Measurements from ENCODE around the gene ZFP14.
"Not testable (repeated sequence)": the region's sequence is repeated elsewhere in the genome, so short reads cannot be mapped to it uniquely, and the experiment has no call there.

Gene ZFP14

GRCh38 chr19:36330216-36330615 lies 48.8 kb downstream of the ZFP14 start:
- Histone ChIP-seq H3K9ac (ENCODE audit: low read length) (no peak overlapping the region), H3K36me3 (ENCODE audit: control insufficient read depth, insufficient read depth, low read length) (peaks cover 47% of the 10 kb centered on the region; the same call in 1 of the 2 replicates), H3K4me3 (ENCODE audit: low read depth, low read length) (peak overlapping the region; percentile 76), H3K27ac (ENCODE audit: low read depth, low read length) (no peak overlapping the region), H3K27me3 (ENCODE audit: control insufficient read depth, insufficient read depth, low read length) (no peaks in the 10 kb centered on the region), H3K4me1 (ENCODE audit: control insufficient read depth, insufficient read depth, low read length) (no peaks in the 10 kb centered on the region), H3K9me3 (ENCODE audit: control insufficient read depth, insufficient read depth, low read depth, low read length) (no peaks in the 10 kb centered on the region)

GRCh38 chr19:36329534-36329933 lies 49.5 kb downstream of the ZFP14 start:
- H3K4me3 ChIP-seq (ENCODE audit: low read depth, low read length); H3K9ac ChIP-seq (ENCODE audit: low read length): not testable (repeated sequence)
- peaks cover 48% of the 10 kb centered on the region; the same call in 1 of the 2 replicates for H3K36me3 ChIP-seq (ENCODE audit: control insufficient read depth, insufficient read depth, low read length)

GRCh38 chr19:36326649-36327048 lies 52.4 kb downstream of the ZFP14 start:
- H3K4me1 ChIP-seq (ENCODE audit: control insufficient read depth, insufficient read depth, low read length) = not testable (repeated sequence)
- H3K36me3 ChIP-seq (ENCODE audit: control insufficient read depth, insufficient read depth, low read length) = peaks cover 58% of the 10 kb centered on the region; the same call in 1 of the 2 replicates

More at GRCh38 chr19:36329534-36329933, 49.5 kb downstream of the ZFP14 start:
- not testable (repeated sequence) for H3K27me3 ChIP-seq (ENCODE audit: control insufficient read depth, insufficient read depth, low read length); H3K9me3 ChIP-seq (ENCODE audit: control insufficient read depth, insufficient read depth, low read depth, low read length); H3K4me1 ChIP-seq (ENCODE audit: control insufficient read depth, insufficient read depth, low read length); H3K27ac ChIP-seq (ENCODE audit: low read depth, low read length)

GRCh38 chr19:36315164-36315563 lies 63.8 kb downstream of the ZFP14 start:
- not testable (repeated sequence) for H3K4me3 ChIP-seq (ENCODE audit: low read depth, low read length); H3K9ac ChIP-seq (ENCODE audit: low read length); H3K4me1 ChIP-seq (ENCODE audit: control insufficient read depth, insufficient read depth, low read length); H3K27me3 ChIP-seq (ENCODE audit: control insufficient read depth, insufficient read depth, low read length); H3K9me3 ChIP-seq (ENCODE audit: control insufficient read depth, insufficient read depth, low read depth, low read length); H3K27ac ChIP-seq (ENCODE audit: low read depth, low read length)
- peaks cover 18% of the 10 kb centered on the region; the same call in 1 of the 2 replicates for H3K36me3 ChIP-seq (ENCODE audit: control insufficient read depth, insufficient read depth, low read length)

More at GRCh38 chr19:36326649-36327048, 52.4 kb downstream of the ZFP14 start:
- not testable (repeated sequence) for H3K27ac ChIP-seq (ENCODE audit: low read depth, low read length); H3K4me3 ChIP-seq (ENCODE audit: low read depth, low read length); H3K9ac ChIP-seq (ENCODE audit: low read length); H3K9me3 ChIP-seq (ENCODE audit: control insufficient read depth, insufficient read depth, low read depth, low read length); H3K27me3 ChIP-seq (ENCODE audit: control insufficient read depth, insufficient read depth, low read length)

- not testable (repeated sequence) for H3K9ac ChIP-seq (ENCODE audit: low read length); H3K27me3 ChIP-seq (ENCODE audit: control insufficient read depth, insufficient read depth, low read length); H3K4me3 ChIP-seq (ENCODE audit: low read depth, low read length); H3K27ac ChIP-seq (ENCODE audit: low read depth, low read length); H3K4me1 ChIP-seq (ENCODE audit: control insufficient read depth, insufficient read depth, low read length); H3K9me3 ChIP-seq (ENCODE audit: control insufficient read depth, insufficient read depth, low read depth, low read length)
- peaks cover 10% of the 10 kb centered on the region; the same call in 1 of the 2 replicates for H3K36me3 ChIP-seq (ENCODE audit: control insufficient read depth, insufficient read depth, low read length)
Measured at GRCh38 chr19:36314053-36314452, 64.9 kb downstream of the ZFP14 start.

GRCh38 chr19:36311098-36311760 lies 67.8 kb downstream of the ZFP14 start:
- not testable (repeated sequence) for H3K4me1 ChIP-seq (ENCODE audit: control insufficient read depth, insufficient read depth, low read length); H3K27me3 ChIP-seq (ENCODE audit: control insufficient read depth, insufficient read depth, low read length); H3K4me3 ChIP-seq (ENCODE audit: low read depth, low read length); H3K27ac ChIP-seq (ENCODE audit: low read depth, low read length); H3K36me3 ChIP-seq (ENCODE audit: control insufficient read depth, insufficient read depth, low read length); H3K9ac ChIP-seq (ENCODE audit: low read length); H3K9me3 ChIP-seq (ENCODE audit: control insufficient read depth, insufficient read depth, low read depth, low read length)

- H3K27ac ChIP-seq (ENCODE audit: low read depth, low read length); H3K4me3 ChIP-seq (ENCODE audit: low read depth, low read length); H3K9me3 ChIP-seq (ENCODE audit: control insufficient read depth, insufficient read depth, low read depth, low read length); H3K27me3 ChIP-seq (ENCODE audit: control insufficient read depth, insufficient read depth, low read length); H3K36me3 ChIP-seq (ENCODE audit: control insufficient read depth, insufficient read depth, low read length); H3K9ac ChIP-seq (ENCODE audit: low read length); H3K4me1 ChIP-seq (ENCODE audit: control insufficient read depth, insufficient read depth, low read length): not testable (repeated sequence)
Measured at GRCh38 chr19:36310416-36310990, 68.5 kb downstream of the ZFP14 start.

GRCh38 chr19:36309759-36310158 lies 69.2 kb downstream of the ZFP14 start:
- not testable (repeated sequence) for H3K27ac ChIP-seq (ENCODE audit: low read depth, low read length); H3K9me3 ChIP-seq (ENCODE audit: control insufficient read depth, insufficient read depth, low read depth, low read length); H3K4me1 ChIP-seq (ENCODE audit: control insufficient read depth, insufficient read depth, low read length); H3K9ac ChIP-seq (ENCODE audit: low read length); H3K27me3 ChIP-seq (ENCODE audit: control insufficient read depth, insufficient read depth, low read length); H3K36me3 ChIP-seq (ENCODE audit: control insufficient read depth, insufficient read depth, low read length); H3K4me3 ChIP-seq (ENCODE audit: low read depth, low read length)

- H3K36me3 ChIP-seq (ENCODE audit: control insufficient read depth, insufficient read depth, low read length); H3K4me3 ChIP-seq (ENCODE audit: low read depth, low read length); H3K27ac ChIP-seq (ENCODE audit: low read depth, low read length); H3K9ac ChIP-seq (ENCODE audit: low read length); H3K9me3 ChIP-seq (ENCODE audit: control insufficient read depth, insufficient read depth, low read depth, low read length); H3K27me3 ChIP-seq (ENCODE audit: control insufficient read depth, insufficient read depth, low read length); H3K4me1 ChIP-seq (ENCODE audit: control insufficient read depth, insufficient read depth, low read length): not testable (repeated sequence)
Measured at GRCh38 chr19:36309309-36309708, 69.7 kb downstream of the ZFP14 start.

GRCh38 chr19:36292317-36292716 lies 86.7 kb downstream of the ZFP14 start:
- not testable (repeated sequence) for H3K9me3 ChIP-seq (ENCODE audit: control insufficient read depth, insufficient read depth, low read depth, low read length); H3K4me3 ChIP-seq (ENCODE audit: low read depth, low read length); H3K9ac ChIP-seq (ENCODE audit: low read length); H3K27ac ChIP-seq (ENCODE audit: low read depth, low read length); H3K4me1 ChIP-seq (ENCODE audit: control insufficient read depth, insufficient read depth, low read length); H3K36me3 ChIP-seq (ENCODE audit: control insufficient read depth, insufficient read depth, low read length); H3K27me3 ChIP-seq (ENCODE audit: control insufficient read depth, insufficient read depth, low read length)

Measured in HUES6 (cell line).